Stimulated activated CD8-positive, alpha-beta memory T cell treated with anti-CD3 and anti-CD28 coated beads, Interleukin-12 subunit alpha, Interleukin-12 subunit beta, amount 100 ng/mL, for 24 hours (primary cell): Measurements from ENCODE around the gene KIAA2012.

Experiments used
- DNase-seq: peaks from one replicate; pipeline ENCODE4 v3.0.0-alpha.2; 2020; ENCODE audit errors: extremely low read depth

KIAA2012 gene

DNA sequence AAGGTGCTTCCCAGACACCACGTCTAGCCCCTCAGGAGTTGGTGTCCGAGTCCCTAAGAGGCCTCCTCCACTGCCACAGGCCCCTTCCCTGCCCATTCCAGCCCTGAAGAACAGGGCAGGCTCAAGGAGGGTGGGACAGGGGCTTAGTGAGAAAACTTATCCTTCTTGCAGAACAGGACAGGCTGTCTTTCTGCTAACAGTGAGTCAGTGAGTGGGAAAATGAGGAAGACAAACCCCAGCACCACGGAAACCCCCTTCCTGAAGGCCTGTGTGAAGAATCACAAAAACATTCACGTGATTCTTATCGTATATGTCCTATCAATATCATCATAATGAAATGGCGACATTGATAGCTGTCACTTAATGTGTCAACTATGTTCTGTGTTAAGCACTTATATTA, 29.6 kb upstream of the KIAA2012 start:
- no peak for DNase-seq

DNA sequence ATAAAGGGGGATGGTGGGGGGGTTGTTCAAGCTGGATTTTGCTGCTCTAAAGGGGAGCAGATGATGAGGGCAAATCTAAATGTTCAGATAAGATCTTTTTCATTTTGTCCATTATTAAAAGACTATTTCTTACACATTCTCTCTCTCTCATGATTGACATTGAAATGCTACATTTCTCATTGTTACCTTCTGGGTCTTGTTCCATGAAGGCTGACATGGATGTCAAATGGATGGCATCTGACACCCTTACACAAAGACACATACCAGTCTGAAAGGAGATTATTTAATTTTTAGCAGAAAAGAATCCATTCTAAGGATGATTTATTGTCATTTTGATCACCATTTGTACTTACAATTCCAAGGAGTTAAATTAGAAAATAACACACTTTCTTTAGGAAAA, 28.3 kb upstream of the KIAA2012 start:
- no peak for DNase-seq

DNA sequence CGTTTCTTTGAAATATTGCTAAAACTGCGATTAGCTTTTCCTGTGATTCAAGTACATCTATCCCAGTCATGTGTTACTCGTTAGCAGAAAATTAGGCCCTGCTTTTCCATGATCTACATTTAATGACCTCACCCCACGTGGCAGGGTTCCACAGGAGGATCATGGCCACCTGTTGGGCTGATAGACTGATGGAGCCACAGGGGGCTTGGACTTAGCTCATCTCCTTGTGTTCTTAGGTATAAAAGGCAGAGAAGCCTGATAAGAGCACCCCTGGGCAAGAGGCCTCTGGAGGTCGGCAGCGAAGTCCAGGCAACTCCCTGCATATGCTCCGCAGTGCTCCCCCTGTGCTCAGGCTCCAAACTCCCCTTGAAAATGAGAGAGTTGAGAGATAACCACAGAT, 26.5 kb upstream of the KIAA2012 start:
- DNase-seq = no peak

DNA sequence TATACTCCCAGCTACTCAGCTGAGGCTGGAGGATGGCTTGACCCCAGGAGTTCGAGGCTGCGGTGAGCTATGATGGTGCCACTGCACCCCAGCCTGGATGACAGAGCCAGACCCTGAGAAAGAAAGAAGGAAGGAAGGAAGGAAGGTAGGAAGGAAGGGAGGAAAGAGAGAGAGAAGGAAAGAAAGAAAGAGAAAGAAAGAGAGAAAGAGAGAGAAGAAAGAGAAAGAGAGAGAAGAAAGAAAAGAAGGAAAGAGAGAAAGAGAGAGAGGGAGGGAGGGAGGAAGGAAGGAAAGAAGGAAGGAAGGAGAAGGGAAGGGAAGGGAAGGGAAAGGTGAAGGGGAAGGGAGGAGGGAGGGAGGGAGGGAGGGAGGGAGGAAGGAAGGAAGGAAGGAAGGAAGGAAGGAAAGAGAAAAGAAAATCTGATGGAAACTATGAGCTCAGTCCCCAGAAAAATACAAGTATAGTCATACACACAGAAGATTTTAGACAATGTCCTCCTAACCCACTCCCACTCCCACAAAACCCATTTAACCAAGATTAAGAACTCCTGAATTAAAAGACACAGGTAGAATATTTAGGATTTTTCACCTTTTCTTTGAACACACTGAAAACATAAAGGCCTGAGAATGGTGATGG, 23.8 kb upstream of the KIAA2012 start:
- DNase-seq = no peak

DNA sequence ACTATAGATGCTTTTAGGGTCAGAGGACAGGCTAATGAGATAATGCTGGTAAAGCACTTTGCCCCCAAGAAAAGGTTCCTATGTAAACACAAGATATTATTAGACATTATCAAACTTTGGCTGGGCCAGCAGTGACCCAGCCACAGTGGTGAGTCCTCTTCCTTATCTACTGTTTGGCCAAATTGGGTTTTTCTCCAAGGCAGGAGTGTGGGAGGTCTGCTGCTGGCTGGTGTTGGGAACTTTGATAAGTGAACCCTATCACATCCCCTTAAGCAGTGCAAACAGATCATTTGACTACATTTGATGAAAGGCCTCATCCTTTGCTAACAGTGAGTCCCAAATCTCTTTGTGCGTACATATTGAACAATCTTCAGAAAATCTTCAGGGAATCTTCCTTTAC, 23.2 kb upstream of the KIAA2012 start:
- DNase-seq = no peak

DNA sequence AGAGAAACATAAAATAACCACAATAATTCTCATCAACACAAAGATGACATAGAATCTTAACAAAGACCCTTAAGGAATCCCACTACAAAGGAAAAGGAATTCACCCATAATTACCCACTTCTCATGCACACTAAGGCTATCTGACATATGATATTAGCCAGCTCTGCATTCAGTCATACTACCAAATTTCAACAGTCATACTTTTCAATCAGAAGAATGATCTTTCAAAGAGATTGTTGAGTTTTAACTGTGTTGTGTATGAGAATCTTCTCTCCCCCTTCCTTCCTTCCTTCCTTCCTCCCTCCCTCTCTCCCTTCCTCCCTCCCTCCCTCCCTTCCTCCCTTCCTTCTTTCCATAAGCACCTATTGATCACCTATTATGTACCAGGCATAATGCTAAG, 22.4 kb upstream of the KIAA2012 start:
- DNase-seq = no peak

DNA sequence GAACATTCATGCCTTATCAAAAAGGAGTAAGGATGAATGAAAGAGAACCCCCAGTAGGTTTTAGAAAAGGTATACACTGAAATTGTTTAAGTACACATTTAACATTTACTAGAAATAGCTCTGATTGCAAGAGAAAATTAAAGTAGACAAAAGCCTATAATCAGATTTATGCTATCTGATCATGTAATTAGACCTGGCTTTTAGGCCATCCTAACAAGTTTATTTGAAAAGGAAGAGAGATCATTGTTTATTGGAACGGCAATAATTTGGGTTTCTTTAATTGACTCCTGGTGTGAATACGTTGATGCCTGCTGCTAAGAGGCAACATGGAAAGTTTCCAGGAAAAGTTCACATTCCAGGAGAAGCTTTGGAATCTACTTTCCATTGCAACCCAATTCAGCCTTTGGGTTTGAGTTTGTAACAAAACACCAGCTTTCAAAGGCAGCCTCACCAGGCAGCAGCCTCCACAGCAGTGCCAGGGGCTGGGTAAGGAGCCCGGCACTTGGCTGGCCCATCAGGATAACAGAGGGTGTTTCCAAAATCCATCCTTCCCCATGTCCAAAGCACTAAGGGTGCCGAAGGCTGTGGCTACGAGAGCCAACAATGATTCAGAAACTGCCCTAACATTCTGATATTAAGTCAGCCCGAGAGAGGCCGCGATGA, 21.4 kb upstream of the KIAA2012 start:
- no peak for DNase-seq

DNA sequence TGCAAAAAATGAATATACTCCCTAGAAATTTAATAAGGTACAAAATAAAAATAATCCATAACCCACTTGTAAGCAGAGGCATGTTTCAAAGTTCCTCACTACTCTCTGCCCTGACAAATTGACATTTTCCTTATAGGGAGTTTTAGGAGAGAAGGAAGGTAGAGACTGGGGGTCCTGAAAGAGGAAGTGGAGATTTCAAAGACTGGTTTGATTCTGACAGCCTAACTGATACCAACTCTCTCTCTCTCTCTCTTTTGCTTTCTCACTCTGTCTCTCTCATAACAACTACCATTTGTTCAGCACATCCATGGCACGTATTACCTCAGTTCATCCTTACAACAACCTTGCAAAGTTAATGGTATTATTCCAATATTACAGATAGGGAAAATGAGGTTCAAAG, 20.8 kb upstream of the KIAA2012 start:
- no peak for DNase-seq

DNA sequence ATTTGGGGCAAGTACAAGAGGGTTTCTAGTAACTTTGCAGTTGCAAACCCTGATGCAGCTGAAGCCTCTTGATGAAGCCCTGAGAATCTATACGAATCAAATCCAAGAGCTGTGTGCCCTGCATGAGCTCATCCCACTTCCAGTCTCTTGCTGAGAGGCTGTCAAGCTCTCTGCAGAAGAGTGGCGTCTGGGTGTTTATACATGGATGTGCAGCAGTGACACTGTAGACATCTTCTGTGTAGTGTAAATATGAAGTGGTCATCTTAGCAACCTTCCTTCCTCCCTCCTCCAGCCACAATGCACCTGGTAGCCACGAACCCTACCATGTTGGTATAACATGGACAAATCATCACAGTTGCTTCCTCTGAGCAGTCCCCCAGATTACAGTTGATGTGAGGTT, 18.4 kb upstream of the KIAA2012 start:
- no peak for DNase-seq

DNA sequence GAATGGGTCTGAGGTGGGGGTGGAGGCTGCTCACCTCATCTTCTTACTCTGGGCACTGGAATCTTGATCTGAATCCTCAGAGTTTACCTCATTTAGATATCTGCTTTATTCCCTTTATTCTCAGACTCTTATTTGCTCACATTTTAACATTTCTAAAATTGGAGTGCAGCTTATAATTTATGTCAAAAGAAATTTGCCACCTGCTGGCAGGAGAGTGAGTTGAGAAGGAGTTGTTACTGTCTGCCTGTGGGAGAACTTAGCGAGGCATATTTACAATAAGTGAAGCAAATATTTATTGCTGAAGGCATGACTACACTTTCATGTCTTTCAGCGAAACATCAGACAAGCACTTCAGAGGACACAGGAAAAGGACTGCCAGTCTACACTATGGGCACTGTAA, 16.4 kb upstream of the KIAA2012 start:
- DNase-seq = no peak

DNA sequence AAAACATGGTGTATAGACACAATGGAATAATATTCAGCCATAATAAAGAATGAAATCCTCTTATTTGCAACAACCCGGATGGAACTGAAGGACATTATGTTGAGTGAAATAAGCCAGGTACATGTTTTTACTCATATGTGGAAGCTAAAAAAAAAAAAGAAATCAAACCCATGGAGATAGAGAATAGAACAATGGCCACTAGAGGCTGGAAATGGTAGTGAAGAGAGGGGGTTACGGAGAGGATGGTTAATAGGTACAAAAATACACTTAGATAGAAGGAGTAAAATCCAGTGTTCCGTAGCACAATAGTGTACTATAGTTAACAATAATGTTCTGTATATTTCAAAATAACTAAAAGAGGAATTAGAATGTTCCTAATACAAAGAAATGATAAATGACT, 12.8 kb upstream of the KIAA2012 start:
- DNase-seq = no peak

DNA sequence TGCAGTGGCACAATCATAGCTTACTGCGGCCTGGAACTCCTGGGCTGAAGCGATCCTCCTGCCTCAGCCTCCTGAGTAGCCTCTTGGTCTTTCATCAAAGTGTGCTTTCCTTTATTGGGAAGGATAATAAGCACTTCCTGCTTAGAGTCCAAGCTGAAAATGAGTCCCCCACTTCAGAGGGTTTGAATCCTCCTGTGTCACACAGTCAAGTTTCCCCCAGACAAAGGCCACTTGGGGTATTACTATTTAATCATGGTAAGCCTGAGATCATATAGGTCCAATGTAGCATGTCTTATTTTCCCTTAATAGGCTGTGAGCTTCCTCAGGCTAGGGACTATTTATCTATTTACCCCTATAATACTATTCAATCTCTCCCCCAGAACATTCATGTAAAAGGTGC, 11.4 kb upstream of the KIAA2012 start:
- DNase-seq = no peak

DNA sequence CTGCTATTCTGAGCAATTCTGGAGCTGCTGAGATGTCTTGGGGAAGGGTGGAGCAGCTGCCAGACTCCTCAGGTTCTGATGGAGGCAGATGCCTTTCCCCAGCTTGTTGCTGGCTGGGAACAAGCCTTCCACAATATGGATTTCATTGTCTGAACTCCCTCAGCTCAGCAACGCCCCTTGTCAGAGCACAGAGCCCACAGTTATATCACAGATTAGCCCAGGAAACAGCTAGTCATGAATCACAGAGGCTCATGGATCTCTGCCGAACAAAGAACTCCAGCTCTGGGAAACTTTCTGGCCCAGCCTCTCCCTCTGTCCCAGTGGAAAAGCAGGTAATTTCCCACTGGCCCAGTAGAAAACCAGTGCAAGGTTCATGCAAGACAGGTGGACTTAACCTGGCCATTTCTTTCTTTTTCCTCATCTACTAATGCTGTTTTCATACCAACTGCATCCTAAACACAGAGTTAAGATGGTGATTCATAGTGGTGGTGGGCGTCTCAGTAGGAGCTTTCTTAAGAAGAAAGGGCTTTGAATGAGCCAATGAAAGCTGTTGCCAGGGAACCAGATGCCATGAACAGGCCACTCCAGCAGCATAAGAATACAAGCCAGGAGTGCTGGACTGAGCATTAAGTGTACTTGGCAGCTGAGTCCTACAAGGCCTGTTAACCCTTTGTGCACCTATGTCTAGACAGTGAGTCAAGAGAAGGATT, 8.7 kb upstream of the KIAA2012 start:
- DNase-seq = no peak

DNA sequence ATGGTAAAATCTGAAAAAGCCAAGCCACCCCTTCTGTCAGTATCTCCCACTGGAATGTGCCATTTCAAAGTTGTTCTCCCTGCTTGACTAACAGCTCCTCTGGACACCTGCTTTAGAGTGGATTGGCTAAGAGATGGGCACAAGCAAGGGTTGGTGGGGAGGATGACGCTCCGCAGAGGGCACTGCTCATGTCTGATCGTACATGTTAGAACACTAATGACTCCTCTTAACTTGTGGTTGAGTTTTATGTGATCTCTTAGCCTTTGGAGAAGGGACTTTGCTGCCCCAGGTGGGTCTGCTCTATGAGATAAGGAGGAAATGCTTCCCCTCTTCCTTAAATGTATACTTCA, 8.2 kb upstream of the KIAA2012 start:
- no peak for DNase-seq

DNA sequence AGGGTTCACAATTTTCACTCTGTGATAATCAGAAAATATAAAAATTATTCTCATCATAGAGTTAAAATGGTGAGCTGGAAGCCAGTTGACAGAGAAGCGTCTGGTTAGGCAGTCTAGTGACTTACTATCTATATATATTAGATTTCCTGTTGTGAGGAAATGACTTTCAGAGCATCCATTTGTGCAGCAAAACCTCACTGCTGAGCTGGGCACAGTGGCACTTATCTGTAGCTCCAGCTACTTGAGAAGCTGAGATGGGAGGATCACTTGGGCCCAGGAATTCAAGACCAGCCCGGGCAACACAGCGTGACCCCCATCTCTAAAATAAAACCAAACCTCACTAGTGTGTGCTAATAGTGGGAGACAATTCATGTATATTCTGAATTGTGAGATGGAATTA, 7.2 kb upstream of the KIAA2012 start:
- DNase-seq = no peak

DNA sequence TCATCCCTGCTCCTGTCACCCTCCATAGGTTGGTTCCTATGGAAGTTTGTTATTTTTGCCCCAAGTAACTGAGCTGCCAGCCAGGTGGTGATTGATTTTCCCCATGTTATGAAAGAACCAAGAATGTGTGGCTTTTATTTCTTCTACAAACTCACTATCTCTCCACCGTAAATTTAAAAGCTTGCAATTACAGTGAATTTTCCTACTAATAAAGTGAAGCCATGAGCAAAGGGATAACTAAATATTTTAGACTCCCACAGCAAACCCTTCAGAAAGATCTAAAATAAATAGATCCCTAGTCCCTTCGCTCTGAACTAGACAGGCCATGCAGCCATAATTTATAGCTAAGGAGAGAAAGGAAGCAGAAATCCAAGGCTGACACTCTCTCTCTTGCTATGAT, 6.2 kb upstream of the KIAA2012 start:
- no peak for DNase-seq

DNA sequence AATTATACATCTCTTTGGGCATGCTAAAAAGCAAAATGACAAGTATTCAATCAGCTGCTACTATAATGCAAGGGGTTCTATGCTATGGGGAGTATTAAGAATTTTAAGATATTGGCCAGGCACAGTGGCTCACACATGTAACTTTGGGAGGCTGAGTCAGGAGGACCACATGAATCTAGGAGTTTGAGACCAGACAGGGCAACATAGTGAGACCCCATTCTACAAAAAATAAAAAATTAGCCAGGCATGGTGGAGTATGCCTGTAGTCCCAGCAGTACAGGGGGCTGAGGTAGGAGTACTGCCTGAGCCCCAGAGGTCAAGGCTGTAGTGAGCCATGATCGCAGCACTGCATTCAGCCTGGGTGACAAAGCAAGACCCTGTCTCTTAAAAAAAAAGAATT, 5.5 kb upstream of the KIAA2012 start:
- no peak for DNase-seq

DNA sequence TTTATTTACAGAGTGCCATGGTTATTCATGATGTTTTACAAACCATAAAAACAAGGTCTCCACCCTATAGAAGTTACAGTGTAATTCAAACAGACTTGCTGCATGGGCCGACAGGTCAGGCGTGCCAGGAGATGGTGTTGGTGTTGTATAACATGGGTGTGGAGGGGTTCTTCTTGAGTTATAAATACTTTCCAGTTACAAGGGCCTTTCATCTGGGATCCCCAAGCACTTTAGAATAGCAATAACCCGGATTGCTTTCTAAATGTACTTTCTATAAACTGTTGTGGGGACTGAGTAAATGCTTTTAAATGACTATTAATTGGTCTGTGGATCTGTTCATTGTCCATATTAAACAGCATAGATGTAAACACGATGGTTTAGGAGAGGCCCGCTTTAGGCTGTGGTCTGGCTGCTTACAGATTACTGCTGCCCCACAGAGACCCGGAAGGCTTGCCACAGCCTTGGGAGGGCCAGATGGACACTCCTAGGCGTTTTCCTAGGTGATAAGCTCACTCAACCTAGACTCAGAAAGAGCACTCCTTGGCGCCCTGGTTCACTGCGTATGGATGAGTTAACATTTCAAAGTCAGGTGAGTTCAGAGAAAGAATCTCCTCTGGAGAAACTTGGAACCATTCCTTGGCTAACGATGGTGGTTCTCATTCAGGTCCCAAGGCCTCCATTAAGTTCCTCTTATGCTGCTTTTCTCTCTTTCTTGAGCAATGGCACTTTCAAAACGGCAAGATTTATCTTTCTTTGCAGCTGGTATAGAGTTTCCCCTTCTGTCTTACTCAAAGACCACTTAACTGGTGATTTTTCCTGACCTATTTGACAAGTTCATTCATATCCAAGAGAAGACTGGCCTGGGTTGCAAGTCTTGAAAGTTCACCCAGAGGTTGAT, 3.6 kb upstream of the KIAA2012 start:
- no peak for DNase-seq

DNA sequence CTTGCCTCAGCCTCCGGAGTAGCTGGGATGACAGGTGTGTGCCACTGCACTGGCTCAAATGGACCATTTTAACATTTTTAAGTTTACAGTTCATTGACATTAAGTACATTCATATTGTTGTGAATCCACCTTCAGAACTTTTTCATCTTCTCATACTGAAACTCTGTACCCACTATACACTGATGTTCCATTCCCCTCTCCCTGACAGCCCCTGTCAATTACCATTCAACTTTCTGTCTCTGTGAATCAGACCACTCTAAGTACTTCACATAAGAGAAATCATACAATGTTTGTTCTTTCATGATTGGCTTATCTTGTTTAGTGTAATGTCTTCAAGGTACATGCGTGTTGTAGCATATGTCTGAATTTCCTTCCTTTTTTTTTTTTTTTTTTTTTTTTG, 1.9 kb upstream of the KIAA2012 start:
- DNase-seq = no peak

DNA sequence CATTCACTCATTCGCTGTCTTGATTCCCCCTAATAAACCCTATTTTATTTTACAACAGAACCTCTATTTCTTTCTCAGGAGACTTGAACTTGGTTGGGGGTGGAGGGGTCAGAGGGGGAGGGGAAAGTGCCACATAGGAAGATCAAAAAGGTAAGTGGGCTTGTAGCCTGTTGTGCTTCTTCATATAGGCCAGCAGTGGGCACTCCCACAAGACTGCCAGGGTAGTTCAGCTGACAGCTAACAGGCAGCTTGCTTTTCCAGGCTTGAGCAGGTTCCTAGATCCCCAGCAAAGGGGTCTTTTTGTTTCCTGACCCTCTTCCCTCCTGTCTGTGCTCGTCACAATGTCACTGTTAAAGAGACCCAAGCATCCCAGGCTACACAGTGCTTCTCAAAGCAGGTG, 829 bp upstream of the KIAA2012 start:
- DNase-seq = no peak

DNA sequence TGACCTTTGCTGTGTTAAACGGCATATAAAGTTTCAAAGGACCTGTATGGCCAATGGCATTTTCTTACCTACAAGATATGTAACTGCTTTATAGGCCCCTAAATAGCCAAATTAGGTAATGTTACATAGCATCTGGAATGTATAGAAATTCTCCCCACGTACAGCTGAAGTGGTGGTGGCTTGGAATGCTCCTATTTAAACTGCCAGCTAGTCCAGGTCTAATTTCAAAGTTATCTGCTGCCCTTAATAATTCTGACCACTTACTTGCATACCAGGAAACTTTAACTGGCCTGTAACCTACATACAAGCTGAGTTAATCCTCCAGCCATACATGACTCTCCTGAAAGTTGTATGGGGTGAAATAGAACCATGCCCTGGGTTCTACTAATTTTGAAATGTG, 1.3 kb downstream of the KIAA2012 start:
- no peak for DNase-seq

DNA sequence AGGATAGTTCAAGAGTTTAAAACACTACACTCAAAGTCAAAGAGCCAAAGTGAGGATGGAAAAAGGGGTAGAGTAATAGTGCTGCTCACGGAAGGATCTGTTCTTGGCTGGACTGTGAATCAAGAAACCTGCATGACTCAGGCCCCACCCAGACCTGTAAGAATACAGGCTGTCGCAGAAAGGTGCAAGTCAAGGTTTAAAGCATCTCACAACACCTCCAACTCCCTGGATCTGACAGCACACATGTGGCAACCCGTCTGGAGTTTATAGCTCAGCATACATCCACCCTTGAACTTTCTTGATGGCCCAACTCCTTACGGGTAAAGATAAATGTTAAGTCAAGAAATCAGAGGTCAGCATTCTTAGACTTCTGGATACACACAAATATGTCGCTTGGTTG, 6.3 kb downstream of the KIAA2012 start:
- no peak for DNase-seq

DNA sequence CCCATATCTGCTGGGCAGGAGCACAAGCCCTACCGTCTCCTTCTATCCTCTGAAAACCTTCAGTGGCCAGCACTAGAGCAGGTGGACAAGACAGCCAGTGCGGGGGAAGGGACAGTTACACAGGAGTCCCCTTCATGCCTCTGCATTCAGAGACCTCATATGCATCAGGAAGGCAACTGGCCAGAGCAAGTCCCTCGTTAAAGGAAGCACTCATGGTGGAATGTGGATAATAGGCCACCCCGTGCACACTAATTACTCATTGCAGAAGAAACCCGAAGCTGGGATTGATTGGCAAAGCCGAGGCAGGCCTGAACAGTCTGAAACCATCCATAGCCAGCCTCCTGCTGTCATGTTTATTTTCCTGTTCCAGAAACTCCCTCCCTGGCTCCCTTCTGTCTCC, 11.2 kb downstream of the KIAA2012 start:
- DNase-seq = no peak
